Prostate gland (tissue), 2 donors: ENCODE results near the gene ENTPD8. TPM values are rescaled to one million over a fixed set of nuclear protein-coding genes. Genes with fewer than 3 reads are reported as not detected.

ENCODE experiments used
- DNase-seq: peaks from one replicate; pipeline ENCODE4 v3.0.0-alpha.2; 2019; ENCODE audit warnings: low spot score
- H3K27ac ChIP-seq, 2 donors: fragments of 200-600 bp; sonication (generic); 2 replicates each; pipeline ENCODE4 v1.5.1; 2017 to 2019
- H3K27me3 ChIP-seq: fragments of 200-600 bp; sonication (generic); replicated peaks from 2 replicates; pipeline ENCODE4 v1.5.1; 2019; ENCODE audit not compliant: insufficient read depth
- H3K36me3 ChIP-seq, 2 donors: fragments of 200-600 bp; sonication (generic); 1 replicate in 1 of 2; 2 replicates in 1 of 2; pipeline versions ENCODE4 v1.5.1 to v1.8.1; 2017 to 2019
- H3K4me1 ChIP-seq: fragments of 200-600 bp; sonication (generic); replicated peaks from 2 replicates; pipeline ENCODE4 v1.5.1; 2019
- H3K4me3 ChIP-seq, 2 donors: fragments of 200-600 bp; sonication (generic); 2 replicates each; pipeline ENCODE4 v1.5.1; 2017 to 2019
- H3K9me3 ChIP-seq: fragments of 200-600 bp; sonication (generic); 2 replicates; pipeline ENCODE4 v1.5.1; 2017
- POLR2A ChIP-seq: fragments of 450-650 bp; IDR thresholded peaks from one replicate; pipeline ENCODE4 v1.6.1; 2016; ENCODE audit warnings: antibody characterized with exemption, mild to moderate bottlenecking
- POLR2AphosphoS5 ChIP-seq: sonication (generic); formaldehyde crosslinking; IDR thresholded peaks from one replicate; pipeline ENCODE4 v1.6.1; 2017; ENCODE audit warnings: antibody characterized with exemption
- WGBS: methylation state at CpG from one replicate; pipeline ENCODE4 v1.1.5; 2018; 5-methylcytosine and 5-hydroxymethylcytosine counted together
- intact Hi-C: fragments of 100-400 bp; cut with DNase I; formaldehyde crosslinking; loops from one replicate; pipeline ENCODE4 v1.14.2; 2022
- total RNA-seq, 2 donors: library from RNA; depleted of rRNA; stranded (reverse); fragments of >200 nt; gene quantifications; one replicate each; pipeline ENCODE4 v1.1.0, GENCODE V29; 2016
- TF ChIP-seq, protein P1 (sequence below), 4 experiments: fragments of 200-600 bp in 2 of 4; fragments of 450-650 bp in 2 of 4; sonication (generic) in 2 of 4; IDR thresholded peaks; 1 replicate in 3 of 4; 2 replicates in 1 of 4; pipeline ENCODE4 v1.5.1; 2016 to 2019; ENCODE audit warnings: antibody characterized with exemption in 4 of 4, mild to moderate bottlenecking in 2 of 4, moderate library complexity in 2 of 4

The ENTPD8 gene
- total RNA-seq, 2 donors from 2014 or later, result 1.8 TPM

DNA sequence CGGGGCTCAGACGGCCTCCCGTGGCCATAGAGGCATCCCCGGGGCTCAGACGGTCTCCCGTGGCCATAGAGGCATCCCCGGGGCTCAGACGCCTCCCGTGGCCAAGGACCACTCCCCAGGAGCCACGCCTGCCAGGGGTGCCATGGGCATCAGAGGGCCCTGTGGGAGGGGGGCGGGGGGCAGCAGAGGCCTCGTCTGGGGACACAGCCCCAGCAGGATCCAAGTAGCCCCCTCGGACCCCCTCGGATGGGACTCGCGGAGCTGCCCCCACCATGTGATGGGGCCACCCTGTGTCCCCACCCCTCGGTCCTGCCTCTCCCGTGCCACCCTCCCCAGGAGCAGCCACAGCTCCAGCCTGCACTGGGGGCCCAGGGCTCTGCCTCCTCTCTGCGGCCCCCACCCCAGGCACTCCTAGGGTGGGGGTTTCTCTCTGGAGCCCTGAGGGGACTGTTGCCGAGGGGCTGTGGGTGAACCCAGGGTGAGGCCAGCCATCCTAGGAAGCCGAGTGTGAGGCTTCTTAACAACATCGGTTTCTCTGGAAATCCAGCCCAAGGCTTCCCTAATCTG is 2.5 kb downstream of the ENTPD8 start:
- Histone ChIP-seq H3K4me3 (no peak overlapping the region), H3K27ac (no peak overlapping the region), H3K27me3 (no peaks in the 10 kb centered on the region), H3K9me3 (no peaks in the 10 kb centered on the region), H3K36me3 (no peaks in the 10 kb centered on the region), H3K4me1 (peaks cover 3% of the 10 kb centered on the region)
- WGBS, result 84% methylated on average over 15 of the region's 22 CpGs
- no peak for TF ChIP-seq POLR2AphosphoS5
- no peak for TF ChIP-seq POLR2A
- TF ChIP-seq, protein P1, sequence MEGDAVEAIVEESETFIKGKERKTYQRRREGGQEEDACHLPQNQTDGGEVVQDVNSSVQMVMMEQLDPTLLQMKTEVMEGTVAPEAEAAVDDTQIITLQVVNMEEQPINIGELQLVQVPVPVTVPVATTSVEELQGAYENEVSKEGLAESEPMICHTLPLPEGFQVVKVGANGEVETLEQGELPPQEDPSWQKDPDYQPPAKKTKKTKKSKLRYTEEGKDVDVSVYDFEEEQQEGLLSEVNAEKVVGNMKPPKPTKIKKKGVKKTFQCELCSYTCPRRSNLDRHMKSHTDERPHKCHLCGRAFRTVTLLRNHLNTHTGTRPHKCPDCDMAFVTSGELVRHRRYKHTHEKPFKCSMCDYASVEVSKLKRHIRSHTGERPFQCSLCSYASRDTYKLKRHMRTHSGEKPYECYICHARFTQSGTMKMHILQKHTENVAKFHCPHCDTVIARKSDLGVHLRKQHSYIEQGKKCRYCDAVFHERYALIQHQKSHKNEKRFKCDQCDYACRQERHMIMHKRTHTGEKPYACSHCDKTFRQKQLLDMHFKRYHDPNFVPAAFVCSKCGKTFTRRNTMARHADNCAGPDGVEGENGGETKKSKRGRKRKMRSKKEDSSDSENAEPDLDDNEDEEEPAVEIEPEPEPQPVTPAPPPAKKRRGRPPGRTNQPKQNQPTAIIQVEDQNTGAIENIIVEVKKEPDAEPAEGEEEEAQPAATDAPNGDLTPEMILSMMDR (IDR thresholded peaks at IDR 0.05), result no peak
- intact Hi-C loops, result no loop called here
- DNase-seq, result no peak

DNA sequence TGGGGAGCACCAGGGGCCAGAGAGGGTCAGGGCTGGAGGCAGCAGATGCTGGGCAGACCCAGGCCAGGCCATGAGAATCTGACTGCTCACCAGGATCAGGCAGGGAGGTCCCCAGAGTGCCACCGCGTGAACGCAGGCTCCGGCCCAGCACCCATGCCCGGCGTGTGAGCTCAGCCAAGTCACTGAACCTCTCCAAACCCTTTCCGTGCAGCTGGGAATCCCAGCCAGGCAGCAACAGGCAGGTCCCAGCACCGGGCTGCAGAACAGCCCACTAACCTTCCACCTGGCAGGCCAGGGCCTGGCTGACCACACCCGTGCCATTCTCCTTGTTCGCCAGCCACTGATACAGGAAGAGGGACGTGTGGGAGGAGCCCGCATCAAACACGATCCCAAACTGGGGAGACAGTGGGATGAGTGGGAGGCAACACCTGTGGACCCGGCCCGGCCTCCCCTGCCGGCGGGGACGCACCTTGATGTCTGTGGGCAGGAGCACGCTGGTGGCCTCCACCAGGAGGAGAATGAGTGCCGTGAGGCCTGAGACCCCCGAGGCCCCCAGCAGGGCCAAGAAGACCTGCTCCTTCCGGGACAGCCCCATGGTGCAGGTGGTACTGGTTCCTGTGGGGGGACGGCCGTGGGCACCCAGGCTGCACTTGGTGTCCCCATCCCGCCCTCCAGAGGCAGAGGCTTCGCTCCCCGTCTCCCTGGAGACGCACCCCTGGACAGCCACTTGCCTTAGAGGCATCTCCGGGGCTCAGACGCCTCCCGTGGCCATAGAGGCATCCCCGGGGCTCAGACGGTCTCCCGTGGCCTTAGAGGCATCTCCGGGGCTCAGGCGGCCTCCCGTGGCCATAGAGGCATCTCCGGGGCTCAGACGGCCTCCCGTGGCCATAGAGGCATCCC is 3.2 kb downstream of the ENTPD8 start:
- Histone ChIP-seq H3K27me3 (no peaks in the 10 kb centered on the region), H3K4me3 (no peak overlapping the region), H3K4me1 (peaks cover 3% of the 10 kb centered on the region), H3K27ac (no peak overlapping the region), H3K36me3 (no peaks in the 10 kb centered on the region), H3K9me3 (no peaks in the 10 kb centered on the region)
- intact Hi-C loops, result no loop called here
- WGBS, result 70% methylated on average over 33 of the region's 40 CpGs
- TF ChIP-seq, protein P1 (IDR thresholded peaks at IDR 0.05), result no peak
- TF ChIP-seq POLR2AphosphoS5 (no peak), POLR2A (no peak)
- DNase-seq, result no peak

GRCh38 chr9:137436761-137437600 is 4.2 kb downstream of the ENTPD8 start:
- Histone ChIP-seq H3K4me3 (no peak overlapping the region), H3K9me3 (no peaks in the 10 kb centered on the region), H3K36me3 (no peaks in the 10 kb centered on the region), H3K27ac (no peak overlapping the region), H3K4me1 (peaks cover 3% of the 10 kb centered on the region), H3K27me3 (no peaks in the 10 kb centered on the region)
- TF ChIP-seq, protein P1 (IDR thresholded peaks at IDR 0.05), result no peak
- DNase-seq, result no peak
- WGBS, result 84% methylated on average over 18 of the region's 24 CpGs
- intact Hi-C loops, result no loop called here

DNA sequence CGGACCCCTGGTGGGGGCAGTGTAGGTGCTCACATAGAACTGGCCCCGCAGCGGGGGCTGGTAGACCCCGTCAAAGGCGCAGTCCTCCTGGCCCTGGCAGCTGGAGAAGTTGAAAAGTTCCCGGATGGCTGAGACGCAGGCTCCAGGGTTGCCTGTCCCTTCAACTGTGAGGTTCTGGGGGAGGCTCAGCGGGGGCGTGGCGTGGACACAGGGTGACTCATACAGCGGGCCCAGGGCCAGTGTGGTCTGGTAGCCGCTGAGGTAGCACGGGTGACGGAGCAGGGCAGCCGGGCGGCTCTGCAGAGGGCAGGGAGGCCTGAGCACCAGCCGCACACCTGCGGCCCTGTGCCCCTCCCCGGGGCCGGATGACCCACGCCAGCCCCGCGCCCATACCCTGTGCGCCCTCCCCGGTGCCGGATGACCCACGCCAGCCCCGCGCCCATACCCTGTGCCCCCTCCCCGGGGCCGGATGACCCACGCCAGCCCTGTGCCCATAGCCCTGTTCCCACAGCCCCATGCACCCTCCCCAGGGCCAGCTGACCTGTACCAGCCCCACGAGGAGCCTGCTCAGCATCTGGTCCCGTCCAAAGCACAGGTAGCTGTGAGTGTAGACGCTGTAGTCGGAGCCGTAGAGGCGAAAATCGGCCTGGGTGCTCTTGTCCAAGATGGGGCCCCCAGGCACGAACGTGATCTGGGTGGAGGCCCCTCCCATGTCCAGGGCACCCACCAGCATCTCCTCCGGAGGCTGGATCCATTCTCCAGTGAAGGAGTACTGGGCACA is 5.0 kb downstream of the ENTPD8 start:
- H3K27me3 ChIP-seq, result no peaks in the 10 kb centered on the region
- H3K36me3 ChIP-seq, result no peaks in the 10 kb centered on the region
- WGBS, result 49% methylated on average over 22 of the region's 42 CpGs
- no peak overlapping the region for H3K4me3 ChIP-seq
- peaks cover 3% of the 10 kb centered on the region for H3K4me1 ChIP-seq
- H3K9me3 ChIP-seq, result no peaks in the 10 kb centered on the region
- peak; percentile 74 for DNase-seq
- intact Hi-C loops, result no loop called here
- peak; percentile 50 for TF ChIP-seq POLR2AphosphoS5
- TF ChIP-seq, protein P1 (IDR thresholded peaks at IDR 0.05), result no peak
- no peak overlapping the region for H3K27ac ChIP-seq
